Brain pericyte (primary cell): ENCODE measurements around the gene RGL1.
A peak's percentile ranks its signal among the peaks of the same experiment; 100 is the strongest.

ENCODE experiments used
- DNase-seq: peaks from one replicate; pipeline ENCODE4 v3.0.0-alpha.2; 2012; ENCODE audit warnings: low read depth, low spot score

The RGL1 gene

DNA sequence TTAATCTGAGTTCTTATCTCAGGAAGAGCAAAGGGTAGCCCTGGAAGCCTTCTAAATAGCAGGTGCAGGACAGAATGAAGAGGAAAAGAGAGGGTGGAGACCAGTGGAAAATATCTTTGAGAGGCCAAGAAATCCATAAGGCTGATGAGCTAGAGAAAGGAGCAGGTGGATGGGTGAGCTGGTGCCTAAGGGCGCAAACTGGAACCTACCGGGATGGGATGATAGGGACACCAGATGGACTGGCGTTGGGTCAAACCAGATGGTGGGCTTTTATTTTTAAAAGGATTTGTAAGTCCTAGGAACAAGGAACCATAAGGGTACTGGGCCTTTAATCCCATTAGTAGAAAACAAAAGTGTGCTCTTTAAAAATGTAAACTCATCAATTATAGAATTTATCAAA lies 59.7 kb downstream of the RGL1 start:
- no peak for DNase-seq

GRCh38 chr1:183869230-183869629 lies 64.3 kb downstream of the RGL1 start:
- no peak for DNase-seq

DNA sequence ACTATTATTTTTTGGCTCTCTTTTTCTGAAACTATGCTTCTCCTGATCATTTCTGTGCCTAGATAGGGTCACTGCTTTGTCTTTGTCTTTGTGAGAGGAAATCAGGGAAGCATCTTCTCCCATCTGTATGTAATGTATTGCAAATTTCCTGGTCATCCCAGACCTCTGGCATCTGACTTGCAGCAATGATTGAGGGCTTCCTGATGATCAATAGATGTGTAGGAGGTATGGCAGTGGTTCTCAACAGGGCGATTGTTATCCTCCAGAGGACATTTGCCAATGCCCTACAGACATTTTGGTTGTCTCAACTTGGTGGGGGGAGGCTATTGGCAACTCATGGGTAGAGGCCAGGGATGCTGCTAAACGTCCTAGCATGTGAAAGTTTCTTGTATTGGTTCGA lies 64.7 kb downstream of the RGL1 start:
- no peak for DNase-seq

DNA sequence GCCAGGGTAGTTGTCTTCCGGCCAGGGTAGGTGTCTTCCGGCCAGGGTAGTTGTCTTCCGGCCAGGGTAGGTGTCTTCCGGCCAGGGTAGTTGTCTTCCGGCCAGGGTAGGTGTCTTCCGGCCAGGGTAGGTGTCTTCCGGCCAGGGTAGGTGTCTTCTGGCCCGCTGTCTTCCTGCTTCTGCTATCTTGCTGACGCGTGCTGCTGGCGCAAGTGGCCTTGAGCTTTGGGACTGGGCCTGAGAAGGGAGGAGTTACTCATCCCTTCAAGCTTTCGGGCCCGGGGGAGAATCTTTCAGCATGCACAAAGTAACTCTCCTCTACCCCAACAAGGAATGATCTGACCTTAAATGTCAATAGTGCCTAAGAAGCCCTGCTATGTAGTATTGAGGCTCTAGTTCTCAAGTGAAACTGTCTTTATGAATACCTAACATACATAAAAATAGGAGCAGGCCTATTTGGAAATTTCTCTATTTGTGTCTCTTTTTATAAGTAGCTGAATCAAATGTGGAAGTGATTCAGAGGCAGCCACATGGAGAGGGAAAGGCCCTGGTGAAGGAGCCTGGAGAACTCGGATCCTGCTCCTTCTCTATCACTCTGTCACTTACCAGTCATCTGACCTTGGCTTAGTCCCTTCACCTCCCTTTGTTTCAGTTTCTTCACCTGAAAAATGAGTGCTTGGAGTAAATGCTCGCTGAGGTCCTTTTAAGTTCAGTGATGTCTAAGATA lies 65.6 kb downstream of the RGL1 start:
- no peak for DNase-seq

DNA sequence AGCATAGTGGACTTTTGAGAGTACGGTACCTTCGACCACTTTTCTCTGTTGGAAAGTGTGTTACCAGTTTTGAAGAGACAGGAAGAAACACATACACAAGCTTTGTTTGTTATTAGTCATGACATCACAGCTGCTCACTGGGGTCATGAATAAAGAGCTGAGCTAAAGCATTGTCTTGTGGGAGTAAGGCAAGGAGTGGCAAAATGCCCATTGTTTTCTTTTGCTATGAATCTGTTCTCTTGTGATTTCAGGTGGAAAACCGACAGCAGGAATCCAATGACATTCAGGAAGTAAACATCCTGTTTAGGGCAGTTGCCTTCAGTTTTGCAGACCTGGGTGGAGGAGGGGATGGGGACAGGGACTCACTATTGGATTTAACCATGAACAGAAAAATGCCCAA lies 66.2 kb downstream of the RGL1 start:
- DNase-seq = peak; percentile 73

DNA sequence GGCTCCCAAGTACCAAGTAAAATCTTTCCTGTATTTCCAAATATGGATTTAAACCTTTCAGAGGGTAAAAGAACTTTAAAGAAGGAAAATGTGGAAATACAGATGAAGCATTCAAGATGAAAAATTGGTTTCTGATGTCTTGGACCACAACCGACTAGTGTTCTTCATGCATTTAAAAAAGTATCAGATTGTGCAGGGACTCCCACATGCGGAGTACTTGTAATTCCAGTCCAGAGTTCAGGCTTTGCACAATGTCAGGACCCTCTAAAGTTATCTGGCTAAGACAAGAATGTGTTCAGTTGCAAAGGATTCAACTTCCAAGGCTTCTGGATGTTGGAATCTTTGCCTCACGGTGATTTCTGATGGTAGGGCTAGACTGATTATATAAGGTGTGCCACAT lies 66.7 kb downstream of the RGL1 start:
- no peak for DNase-seq

DNA sequence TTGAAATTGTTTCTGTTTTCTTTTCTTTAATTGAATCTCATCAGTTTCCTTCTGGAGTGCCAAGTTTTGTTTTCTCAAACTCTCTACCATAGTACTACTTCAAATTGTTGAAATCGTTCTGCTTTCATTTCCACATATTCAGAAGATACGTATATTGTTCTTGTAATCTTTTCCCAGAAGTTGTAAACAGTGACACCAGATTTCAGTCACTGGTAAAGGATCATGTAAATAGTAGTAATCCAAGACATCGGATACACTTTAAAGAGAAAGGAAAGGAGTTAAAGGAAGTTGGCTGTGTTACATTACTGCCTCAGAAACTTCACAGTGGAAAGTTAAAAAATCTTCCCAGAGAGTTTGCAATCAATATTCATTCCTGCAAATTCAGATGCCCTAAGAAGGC lies 67.5 kb downstream of the RGL1 start:
- DNase-seq = no peak

- DNase-seq = no peak
These were observed 68.7 kb downstream of the RGL1 start for GRCh38 chr1:183873642-183874041.

GRCh38 chr1:183876309-183876708 lies 71.4 kb downstream of the RGL1 start:
- DNase-seq = no peak

- no peak for DNase-seq
These were observed 72.3 kb downstream of the RGL1 start for GRCh38 chr1:183877053-183877720.

DNA sequence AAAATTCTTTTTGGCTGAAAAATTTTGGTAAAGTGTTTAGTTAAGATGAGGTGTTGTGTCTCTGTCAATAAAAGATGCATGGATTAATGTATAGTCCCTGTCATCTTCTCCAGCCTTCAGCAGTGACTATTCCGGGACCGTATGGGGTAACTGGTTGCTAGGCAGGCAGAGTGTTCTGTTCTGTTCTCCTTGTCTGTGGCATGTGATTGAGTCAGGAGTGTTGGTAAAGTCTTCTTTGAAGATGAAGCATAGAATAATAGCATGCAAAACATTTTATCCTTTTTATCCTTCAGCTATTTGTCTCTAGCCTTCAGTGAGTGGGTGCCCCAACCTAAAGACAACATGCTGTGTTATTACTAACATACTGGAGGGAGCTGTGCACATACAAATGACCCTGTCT lies 74.6 kb downstream of the RGL1 start:
- no peak for DNase-seq

DNA sequence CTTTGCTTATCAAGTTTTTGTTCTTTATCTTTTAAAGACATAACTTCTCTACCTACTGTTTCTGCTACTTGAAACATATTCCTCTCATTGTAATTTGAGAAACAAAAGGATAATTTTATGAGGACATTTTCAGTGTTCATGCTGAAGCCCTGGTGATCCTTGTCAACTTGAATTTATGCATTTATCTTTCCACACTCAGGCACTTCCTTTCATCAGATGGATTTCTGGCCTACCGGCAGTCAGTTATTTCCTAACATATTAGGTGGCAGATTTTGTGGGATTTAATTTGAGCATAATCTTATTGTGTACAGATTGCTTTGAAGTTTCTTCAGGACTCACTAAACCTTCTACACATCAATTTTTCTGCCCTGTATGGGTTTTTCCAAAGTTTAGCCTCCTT lies 75.0 kb downstream of the RGL1 start:
- DNase-seq = no peak

DNA sequence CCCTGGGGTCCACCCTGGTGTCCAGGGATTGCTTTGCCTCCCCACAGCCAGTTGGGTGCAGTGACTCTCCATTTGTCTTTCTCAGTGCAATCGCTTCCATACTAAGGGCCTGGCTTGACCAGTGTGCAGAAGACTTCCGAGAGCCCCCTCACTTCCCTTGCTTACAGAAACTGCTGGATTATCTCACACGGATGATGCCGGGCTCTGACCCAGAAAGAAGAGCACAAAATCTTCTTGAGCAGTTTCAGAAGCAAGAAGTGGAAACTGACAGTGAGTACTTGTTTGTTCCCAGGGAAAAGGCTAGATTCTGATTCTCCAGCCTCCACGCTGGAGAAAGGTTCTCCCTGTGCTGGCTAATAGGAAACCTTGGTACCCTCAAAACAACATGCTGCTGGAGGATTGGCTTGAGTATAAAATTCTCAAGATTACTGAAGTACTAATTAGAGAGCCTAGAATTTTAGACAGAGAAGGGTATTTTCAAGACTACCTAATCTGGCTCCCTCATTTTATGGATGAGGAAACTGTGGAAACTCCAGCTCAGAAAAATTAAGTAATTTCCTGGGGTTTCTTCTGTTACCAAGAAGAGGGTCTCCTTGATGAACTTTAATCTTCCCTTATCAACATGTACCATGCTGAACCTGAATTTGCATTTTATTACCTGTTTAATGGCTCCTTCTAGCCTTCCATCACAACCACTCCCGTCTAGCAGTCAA lies 75.8 kb downstream of the RGL1 start:
- DNase-seq = no peak

DNA sequence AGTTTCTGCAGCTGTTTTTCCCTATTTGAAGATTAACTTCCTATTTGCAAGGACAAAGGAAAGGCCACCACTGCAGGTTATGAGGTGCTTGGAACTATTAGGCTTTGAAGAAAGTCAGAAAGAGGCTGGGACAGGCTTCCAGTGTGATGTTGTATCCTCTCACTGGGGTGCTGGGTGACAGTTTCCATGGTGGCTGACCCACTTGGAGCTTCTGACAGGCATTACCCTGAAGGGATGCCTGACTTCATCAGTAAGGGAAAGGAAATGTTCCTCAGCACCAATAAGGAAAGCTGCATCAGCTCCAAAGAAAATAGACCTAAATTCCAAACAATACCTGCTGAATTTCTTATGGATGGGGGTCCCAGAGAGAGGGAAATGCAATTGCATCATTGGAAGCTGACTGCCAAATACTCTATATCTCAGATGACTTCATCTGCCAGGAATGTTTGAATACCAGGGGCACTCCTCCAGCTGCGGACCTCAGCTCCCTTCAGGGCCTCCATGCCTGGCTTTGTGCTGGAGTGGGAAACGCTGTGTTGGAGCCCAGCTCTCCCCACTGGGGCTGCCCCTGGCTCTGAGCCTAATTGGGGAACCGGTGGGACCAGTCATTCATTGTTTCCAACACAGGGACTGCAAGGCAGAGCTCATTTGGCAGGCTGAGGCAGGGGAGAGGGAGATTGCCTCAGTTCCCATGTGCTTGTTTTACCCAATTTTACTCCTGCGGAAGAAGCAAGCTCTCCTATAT lies 76.6 kb downstream of the RGL1 start:
- DNase-seq = no peak

- no peak for DNase-seq
These were observed 77.6 kb downstream of the RGL1 start for GRCh38 chr1:183882335-183883167.

DNA sequence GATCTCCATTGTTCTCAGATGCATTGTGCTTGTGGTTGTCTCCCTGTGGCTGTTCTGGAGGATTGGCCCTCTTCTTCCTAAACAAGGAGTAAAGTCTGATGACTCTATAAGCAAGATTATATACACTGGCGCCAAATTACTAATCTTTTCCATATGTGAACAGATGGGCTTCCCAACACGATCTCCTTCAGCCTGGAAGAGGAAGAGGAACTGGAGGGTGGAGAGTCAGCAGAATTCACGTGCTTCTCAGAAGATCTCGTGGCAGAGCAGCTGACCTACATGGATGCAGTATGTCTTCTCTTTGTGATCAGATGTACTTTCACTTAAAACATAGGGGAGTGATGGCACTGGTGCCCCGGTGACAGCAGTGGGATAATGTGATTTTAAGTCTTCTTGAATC lies 78.7 kb downstream of the RGL1 start:
- no peak for DNase-seq

- DNase-seq = no peak
These were observed 79.6 kb downstream of the RGL1 start for GRCh38 chr1:183884526-183884925.

DNA sequence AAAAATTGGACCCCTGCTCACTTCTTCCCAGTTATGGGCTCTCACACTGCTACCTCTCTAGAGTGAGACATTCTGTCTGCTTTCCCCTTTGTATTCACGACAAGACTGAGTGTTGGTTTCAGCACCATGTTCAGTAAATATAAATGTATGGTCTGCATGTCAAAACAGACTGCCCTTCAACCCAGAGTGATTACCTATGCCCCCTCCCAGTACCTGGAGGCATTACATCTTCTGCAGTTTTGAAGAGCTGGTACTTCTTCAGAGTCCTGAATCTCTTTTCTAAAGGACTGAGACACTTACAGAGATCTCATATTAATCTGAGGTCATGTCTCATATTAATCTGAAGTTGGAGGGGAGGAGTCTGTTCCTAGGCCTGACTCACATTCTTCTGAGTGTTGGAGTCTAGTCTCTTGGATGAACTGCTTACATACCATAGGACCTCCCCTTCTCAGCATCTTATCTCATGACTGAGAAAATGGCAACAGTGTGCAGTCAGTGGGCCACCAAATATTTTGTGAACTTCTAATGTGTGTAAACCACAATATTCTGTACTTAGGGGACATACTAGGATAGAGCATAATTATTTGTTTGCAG lies 80.3 kb downstream of the RGL1 start:
- no peak for DNase-seq

GRCh38 chr1:183886083-183886828 lies 81.3 kb downstream of the RGL1 start:
- DNase-seq = no peak

GRCh38 chr1:183886853-183887252 lies 81.9 kb downstream of the RGL1 start:
- no peak for DNase-seq
